Adrenal gland (tissue), 5 donors: Measurements from ENCODE around the gene AMOT.

Source experiments
- POLR2A ChIP-seq, 2 donors: fragments of 450-650 bp; IDR thresholded peaks; one replicate each; pipeline ENCODE4 v1.6.1; 2017; ENCODE audit warnings: antibody characterized with exemption in 2 of 2, mild to moderate bottlenecking in 2 of 2, moderate library complexity in 1 of 2
- TF ChIP-seq, protein P1 (sequence below), 6 experiments: fragments of 450-650 bp in 4 of 6; fragments of 200-600 bp in 2 of 6; sonication (generic) in 1 of 6; IDR thresholded peaks; 1 replicate in 5 of 6; 2 replicates in 1 of 6; pipeline versions ENCODE4 v1.5.1 to v1.8.0; 2016 to 2021; ENCODE audit warnings: antibody characterized with exemption in 6 of 6, mild to moderate bottlenecking in 2 of 6, moderate library complexity in 1 of 6
- donor health status: DM: no; HTN: no; CAD: no.

DNA sequence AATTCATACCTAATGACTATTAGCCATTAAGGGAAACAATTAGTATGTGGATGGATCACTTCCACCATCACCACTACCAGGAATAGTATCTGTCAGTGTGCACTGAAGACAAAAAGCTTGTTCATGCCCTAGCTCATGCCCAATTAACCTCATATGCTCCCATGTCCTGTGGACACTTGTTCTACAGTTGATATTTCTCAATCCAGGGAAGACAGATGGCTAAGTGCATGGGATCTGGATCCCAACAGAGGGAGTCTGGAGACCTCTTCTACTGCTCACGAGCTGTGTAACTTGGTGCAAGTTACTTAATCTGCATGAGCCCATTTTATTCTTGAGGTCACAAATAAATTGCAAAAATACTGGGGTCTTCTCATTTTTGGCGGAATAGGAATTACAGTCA lies 23.7 kb downstream of the AMOT start:
- TF ChIP-seq, protein P1, sequence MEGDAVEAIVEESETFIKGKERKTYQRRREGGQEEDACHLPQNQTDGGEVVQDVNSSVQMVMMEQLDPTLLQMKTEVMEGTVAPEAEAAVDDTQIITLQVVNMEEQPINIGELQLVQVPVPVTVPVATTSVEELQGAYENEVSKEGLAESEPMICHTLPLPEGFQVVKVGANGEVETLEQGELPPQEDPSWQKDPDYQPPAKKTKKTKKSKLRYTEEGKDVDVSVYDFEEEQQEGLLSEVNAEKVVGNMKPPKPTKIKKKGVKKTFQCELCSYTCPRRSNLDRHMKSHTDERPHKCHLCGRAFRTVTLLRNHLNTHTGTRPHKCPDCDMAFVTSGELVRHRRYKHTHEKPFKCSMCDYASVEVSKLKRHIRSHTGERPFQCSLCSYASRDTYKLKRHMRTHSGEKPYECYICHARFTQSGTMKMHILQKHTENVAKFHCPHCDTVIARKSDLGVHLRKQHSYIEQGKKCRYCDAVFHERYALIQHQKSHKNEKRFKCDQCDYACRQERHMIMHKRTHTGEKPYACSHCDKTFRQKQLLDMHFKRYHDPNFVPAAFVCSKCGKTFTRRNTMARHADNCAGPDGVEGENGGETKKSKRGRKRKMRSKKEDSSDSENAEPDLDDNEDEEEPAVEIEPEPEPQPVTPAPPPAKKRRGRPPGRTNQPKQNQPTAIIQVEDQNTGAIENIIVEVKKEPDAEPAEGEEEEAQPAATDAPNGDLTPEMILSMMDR (IDR thresholded peaks at IDR 0.05): no peak
- TF ChIP-seq POLR2A (IDR thresholded peaks at IDR 0.05): no peak
